H9 (cell line): Measurements from ENCODE around the gene CYSTM1. TPM values are rescaled to one million over a fixed set of nuclear protein-coding genes. Genes with fewer than 3 reads are reported as not detected.

ENCODE experiments used
- DNase-seq: peaks from one replicate; pipeline ENCODE4 v3.0.0-alpha.2; 2017
- H2AFZ ChIP-seq: one replicate; pipeline ENCODE4 v1.6.1; 2013; ENCODE audit warnings: mild to moderate bottlenecking, low read length, control low read depth, moderate library complexity
- H2AK5ac ChIP-seq: 2 replicates; pipeline ENCODE4 v1.6.1; 2013; ENCODE audit warnings: low read length, control low read depth, mixed read lengths; ENCODE audit not compliant: insufficient read length
- H2BK120ac ChIP-seq: one replicate; pipeline ENCODE4 v1.6.1; 2013; ENCODE audit warnings: low read depth, mild to moderate bottlenecking, low read length, control low read depth, inconsistent platforms; ENCODE audit not compliant: poor library complexity, severe bottlenecking
- H2BK12ac ChIP-seq: 2 replicates; pipeline ENCODE4 v1.6.1; 2013; ENCODE audit warnings: low read length, control low read depth, mixed read lengths, low read depth; ENCODE audit not compliant: insufficient read length
- H2BK15ac ChIP-seq: 2 replicates; pipeline ENCODE4 v1.6.1; 2013; ENCODE audit warnings: low read depth, low read length, control low read depth
- H2BK20ac ChIP-seq: one replicate; pipeline ENCODE4 v1.6.1; 2013; ENCODE audit warnings: low read depth, mild to moderate bottlenecking, low read length, control low read depth, inconsistent platforms; ENCODE audit not compliant: poor library complexity, severe bottlenecking
- H2BK5ac ChIP-seq: 2 replicates; pipeline ENCODE4 v1.6.1; 2013; ENCODE audit warnings: low read length, control low read depth, mixed read lengths; ENCODE audit not compliant: insufficient read length
- H3K14ac ChIP-seq: 2 replicates; pipeline ENCODE4 v1.6.1; 2013; ENCODE audit warnings: low read length, control low read depth; ENCODE audit not compliant: insufficient read depth
- H3K18ac ChIP-seq: 2 replicates; pipeline ENCODE4 v1.6.1; 2013; ENCODE audit warnings: low read depth, mild to moderate bottlenecking, mixed read lengths, low read length, control low read depth; ENCODE audit not compliant: insufficient read length
- H3K23ac ChIP-seq: 2 replicates; pipeline ENCODE4 v1.6.1; 2013; ENCODE audit warnings: low read length, control low read depth, mixed read lengths, low read depth; ENCODE audit not compliant: insufficient read length
- H3K23me2 ChIP-seq: 2 replicates; pipeline ENCODE4 v1.6.1; 2013; ENCODE audit warnings: low read depth, mild to moderate bottlenecking, mixed read lengths, low read length, control low read depth; ENCODE audit not compliant: insufficient read length, poor library complexity, severe bottlenecking
- H3K27ac ChIP-seq: 2 replicates; pipeline ENCODE4 v1.5.1; 2013; ENCODE audit warnings: low read length, control low read depth, mixed read lengths, low read depth; ENCODE audit not compliant: insufficient read length
- H3K27me3 ChIP-seq: 2 replicates; pipeline ENCODE4 v1.6.1; 2013; ENCODE audit warnings: low read length, control low read depth, inconsistent platforms; ENCODE audit not compliant: insufficient read depth
- H3K4ac ChIP-seq: 2 replicates; pipeline ENCODE4 v1.6.1; 2013; ENCODE audit warnings: low read depth, mild to moderate bottlenecking, control low read depth, inconsistent platforms, low read length, moderate library complexity
- H3K4me1 ChIP-seq: 2 replicates; pipeline ENCODE4 v1.6.1; 2013; ENCODE audit warnings: low read length, control low read depth, inconsistent platforms; ENCODE audit not compliant: insufficient read depth
- H3K4me2 ChIP-seq: 2 replicates; pipeline ENCODE4 v1.6.1; 2013; ENCODE audit warnings: low read length, control low read depth, mixed read lengths; ENCODE audit not compliant: insufficient read length, insufficient read depth
- H3K56ac ChIP-seq: 2 replicates; pipeline ENCODE4 v1.6.1; 2013; ENCODE audit warnings: low read depth, mild to moderate bottlenecking, mixed read lengths, low read length, control low read depth; ENCODE audit not compliant: insufficient read length
- H3K79me1 ChIP-seq: 2 replicates; pipeline ENCODE4 v1.6.1; 2013; ENCODE audit warnings: low read depth, mild to moderate bottlenecking, moderate library complexity, low read length, control low read depth, inconsistent platforms; ENCODE audit not compliant: insufficient read depth, poor library complexity, severe bottlenecking
- H3K79me2 ChIP-seq: 2 replicates; pipeline ENCODE4 v1.6.1; 2013; ENCODE audit warnings: low read length, control low read depth, inconsistent platforms; ENCODE audit not compliant: insufficient read depth
- H3K9ac ChIP-seq: 2 replicates; pipeline ENCODE4 v1.6.1; 2013; ENCODE audit warnings: low read length, control low read depth, mixed read lengths; ENCODE audit not compliant: insufficient read length; ENCODE audit errors: extremely low read depth
- H3K9me3 ChIP-seq: one replicate; pipeline ENCODE4 v1.6.1; 2013; ENCODE audit warnings: low read depth, low read length, inconsistent platforms; ENCODE audit not compliant: control insufficient read depth
- H3T11ph ChIP-seq: one replicate; pipeline ENCODE4 v1.6.1; 2013; ENCODE audit warnings: mild to moderate bottlenecking, low read length, control low read depth, inconsistent platforms
- H4K20me1 ChIP-seq: one replicate; pipeline ENCODE4 v1.6.1; 2013; ENCODE audit not compliant: control insufficient read depth, insufficient read length, insufficient read depth
- H4K5ac ChIP-seq: 2 replicates; pipeline ENCODE4 v1.6.1; 2013; ENCODE audit warnings: low read depth, mild to moderate bottlenecking, mixed read lengths, low read length, control low read depth; ENCODE audit not compliant: insufficient read length
- H4K8ac ChIP-seq: replicated peaks from 2 replicates; pipeline ENCODE4 v1.6.1; 2013; ENCODE audit warnings: low read length, control low read depth, mixed read lengths, low read depth; ENCODE audit not compliant: insufficient read length
- H4K91ac ChIP-seq: 2 replicates; pipeline ENCODE4 v1.6.1; 2013; ENCODE audit warnings: low read depth, mild to moderate bottlenecking, moderate library complexity, mixed read lengths, low read length, control low read depth; ENCODE audit not compliant: insufficient read length
- H3K27ac Mint-ChIP-seq, 3 experiments: 2 replicates in 2 of 3; 3 replicates in 1 of 3; pipeline ENCODE4 v1.8.0; 2020 to 2021; ENCODE audit warnings: mixed read lengths in 3 of 3, mild to moderate bottlenecking in 1 of 3, moderate library complexity in 1 of 3
- H3K27me3 Mint-ChIP-seq: 2 replicates; pipeline ENCODE4 v1.8.0; 2021; ENCODE audit warnings: low read depth, mild to moderate bottlenecking, moderate library complexity, mixed read lengths
- H3K36me3 Mint-ChIP-seq, 3 experiments: 2 replicates in 2 of 3; 3 replicates in 1 of 3; pipeline ENCODE4 v1.8.0; 2020 to 2021; ENCODE audit warnings: low read depth in 3 of 3, mixed read lengths in 3 of 3; ENCODE audit not compliant: insufficient read depth in 1 of 3
- H3K4me1 Mint-ChIP-seq, 2 experiments: 2 replicates each; pipeline ENCODE4 v1.8.0; 2020; ENCODE audit warnings: mixed read lengths in 2 of 2
- H3K4me3 Mint-ChIP-seq, 2 experiments: 2 replicates in 1 of 2; 3 replicates in 1 of 2; pipeline ENCODE4 v1.8.0; 2020 to 2021; ENCODE audit warnings: mild to moderate bottlenecking in 2 of 2, mixed read lengths in 2 of 2, moderate library complexity in 1 of 2
- H3K9me3 Mint-ChIP-seq, 2 experiments: 2 replicates in 1 of 2; 3 replicates in 1 of 2; pipeline ENCODE4 v1.8.0; 2020; ENCODE audit warnings: mild to moderate bottlenecking in 2 of 2, mixed read lengths in 2 of 2, moderate library complexity in 1 of 2
- WGBS: extraction: QIAGEN DNeasy Blood & Tissue Kit; methylation state at CpG from one replicate; pipeline ENCODE4 v1.1.7; 2013; ENCODE audit warnings: missing lambda C conversion rate, low lambda C conversion rate, mixed read lengths; ENCODE audit not compliant: insufficient read length; ENCODE audit errors: extremely low coverage; 5-methylcytosine and 5-hydroxymethylcytosine counted together
- total RNA-seq: library from RNA; stranded (reverse); gene quantifications from 2 replicates; pipeline ENCODE4 v1.2.1, GENCODE V29; 2021
- TF ChIP-seq, protein P1 (sequence below): fragments of 200-600 bp; sonication (generic); conservative IDR thresholded peaks from 3 replicates; pipeline ENCODE4 v1.8.0; 2021; ENCODE audit warnings: antibody characterized with exemption, mild to moderate bottlenecking

CYSTM1 gene
- total RNA-seq, 1 experiment from 2014 or later, result 20.6 TPM

DNA sequence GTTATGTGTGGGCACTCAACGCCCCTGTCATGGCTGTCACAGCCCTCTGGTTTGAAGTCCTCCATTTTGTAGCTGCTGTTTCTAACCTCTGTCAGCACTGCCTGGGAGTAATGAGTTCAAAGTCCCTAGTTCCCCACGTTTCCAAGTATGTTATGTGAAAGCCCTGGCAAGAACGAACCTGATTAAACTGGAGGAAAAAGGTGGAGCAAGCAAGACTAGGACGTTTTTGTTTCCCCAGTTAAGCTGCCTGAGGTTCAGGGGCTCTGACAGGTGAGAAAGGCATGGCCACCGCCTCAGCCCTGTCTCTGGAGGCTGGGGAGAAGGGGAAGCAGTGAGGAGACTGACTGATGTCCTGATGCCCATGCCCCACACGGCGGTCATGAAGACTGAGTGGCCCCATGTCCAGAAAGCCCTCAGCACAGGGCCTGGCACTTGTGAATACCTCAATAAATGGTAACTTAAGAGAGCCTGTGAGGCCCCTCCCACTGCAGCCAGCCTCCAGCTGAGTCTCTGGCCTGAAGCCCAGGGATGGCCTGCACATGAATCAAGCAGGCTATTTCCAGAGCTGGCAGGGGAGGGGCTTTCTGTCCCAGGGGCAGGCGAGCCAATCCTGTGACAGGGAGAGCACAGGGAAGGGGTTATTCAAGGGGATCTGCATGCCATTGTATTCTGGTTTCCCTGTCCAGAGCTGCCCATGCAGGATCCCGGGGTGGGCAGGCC, 66.2 kb downstream of the CYSTM1 start:
- H3K9ac ChIP-seq, result no peak overlapping the region
- H3K4me3 Mint-ChIP-seq, result no peak overlapping the region

More for the DNA sequence above, 66.2 kb downstream of the CYSTM1 start:
- H3K27ac ChIP-seq, result no peak overlapping the region
- H2AFZ ChIP-seq, result no peak overlapping the region
- Mint-ChIP-seq H3K27ac (peak overlapping the region; percentile 61 to 87 (median 67); a peak in 4 of 7 replicates), H3K27me3 (no peaks in the 10 kb centered on the region), H3K36me3 (peaks cover 0 to 18% (median 6%) of the 10 kb centered on the region in 3 experiments; a peak in 4 of 7 replicates), H3K4me1 (peaks cover 30 to 32% of the 10 kb centered on the region in 2 experiments), H3K9me3 (no peaks in the 10 kb centered on the region)
- no peaks in the 10 kb centered on the region for H3K27me3 ChIP-seq
- H2BK15ac ChIP-seq, result no peak overlapping the region
- H2AK5ac ChIP-seq, result no peak overlapping the region
- no peak overlapping the region for H2BK120ac ChIP-seq
- no peak overlapping the region for H2BK12ac ChIP-seq
- no peak overlapping the region for H3K4ac ChIP-seq
- H3K9me3 ChIP-seq, result no peaks in the 10 kb centered on the region
- H3K14ac ChIP-seq, result no peak overlapping the region; the same call in 1 of the 2 replicates
- no peak overlapping the region for H4K5ac ChIP-seq
- no peak overlapping the region for H4K91ac ChIP-seq
- no peak overlapping the region for H3K23ac ChIP-seq
- H3K4me1 ChIP-seq, result peaks cover 9% of the 10 kb centered on the region
- no peak overlapping the region for H3K4me2 ChIP-seq
- H4K20me1 ChIP-seq, result no peaks in the 10 kb centered on the region
- no peak overlapping the region for H2BK5ac ChIP-seq
- TF ChIP-seq, protein P1, sequence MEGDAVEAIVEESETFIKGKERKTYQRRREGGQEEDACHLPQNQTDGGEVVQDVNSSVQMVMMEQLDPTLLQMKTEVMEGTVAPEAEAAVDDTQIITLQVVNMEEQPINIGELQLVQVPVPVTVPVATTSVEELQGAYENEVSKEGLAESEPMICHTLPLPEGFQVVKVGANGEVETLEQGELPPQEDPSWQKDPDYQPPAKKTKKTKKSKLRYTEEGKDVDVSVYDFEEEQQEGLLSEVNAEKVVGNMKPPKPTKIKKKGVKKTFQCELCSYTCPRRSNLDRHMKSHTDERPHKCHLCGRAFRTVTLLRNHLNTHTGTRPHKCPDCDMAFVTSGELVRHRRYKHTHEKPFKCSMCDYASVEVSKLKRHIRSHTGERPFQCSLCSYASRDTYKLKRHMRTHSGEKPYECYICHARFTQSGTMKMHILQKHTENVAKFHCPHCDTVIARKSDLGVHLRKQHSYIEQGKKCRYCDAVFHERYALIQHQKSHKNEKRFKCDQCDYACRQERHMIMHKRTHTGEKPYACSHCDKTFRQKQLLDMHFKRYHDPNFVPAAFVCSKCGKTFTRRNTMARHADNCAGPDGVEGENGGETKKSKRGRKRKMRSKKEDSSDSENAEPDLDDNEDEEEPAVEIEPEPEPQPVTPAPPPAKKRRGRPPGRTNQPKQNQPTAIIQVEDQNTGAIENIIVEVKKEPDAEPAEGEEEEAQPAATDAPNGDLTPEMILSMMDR, result no peak
- DNase-seq, result peak; percentile 90
- no peak overlapping the region for H2BK20ac ChIP-seq
- H3K56ac ChIP-seq, result no peak overlapping the region
- no peak overlapping the region for H4K8ac ChIP-seq
- H3K18ac ChIP-seq, result peak overlapping the region; percentile 29
- no peaks in the 10 kb centered on the region for H3K79me1 ChIP-seq
- no peaks in the 10 kb centered on the region for H3K23me2 ChIP-seq
- H3K79me2 ChIP-seq, result no peaks in the 10 kb centered on the region
- WGBS, result no CpG with 5 or more reads among the region's 9 CpGs
- no peak overlapping the region for H3T11ph ChIP-seq
